ENCODE results near the gene KIF5A.

GRCh38 chr12:57558864-57559263 is 9.0 kb downstream of the KIF5A start:
- no peak for TF ChIP-seq MBD4 (IDR thresholded peaks at IDR 0.05; ENCODE audit: borderline replicate concordance, low read length)
- no peak for TF ChIP-seq CTCF (CRISPR knock-in tag; IDR thresholded peaks at IDR 0.05)
- no peak for TF ChIP-seq REST (IDR thresholded peaks at IDR 0.05; ENCODE audit: borderline replicate concordance in 1 of 2, low read depth in 1 of 2, low read length in 2 of 2)
- no peak for TF ChIP-seq HDAC6 (IDR thresholded peaks at IDR 0.05; ENCODE audit: low read depth, low read length)
